T-helper 1 cell (primary cell): ENCODE measurements around the gene ZNF385D.

Experiments
- DNase-seq, 5 donors: peaks; one replicate each; pipeline ENCODE4 v3.0.0-alpha.2; 2012 to 2020

ZNF385D gene

GRCh38 chr3:21585216-21585740 is 165.7 kb downstream of the ZNF385D start:
- DNase-seq = no peak

GRCh38 chr3:21573291-21573690 is 177.7 kb downstream of the ZNF385D start:
- no peak for DNase-seq

- no peak for DNase-seq
Measured at GRCh38 chr3:21564531-21564930, 186.5 kb downstream of the ZNF385D start.

- no peak for DNase-seq
Measured at GRCh38 chr3:21562243-21562642, 188.8 kb downstream of the ZNF385D start.

GRCh38 chr3:21561472-21561871 is 189.5 kb downstream of the ZNF385D start:
- DNase-seq = no peak

GRCh38 chr3:21551019-21551418 is 200.0 kb downstream of the ZNF385D start:
- DNase-seq = no peak

- no peak for DNase-seq
Measured at GRCh38 chr3:21544076-21544462, 206.9 kb downstream of the ZNF385D start.

- no peak for DNase-seq
Measured at GRCh38 chr3:21543380-21544075, 207.5 kb downstream of the ZNF385D start.

- DNase-seq = no peak
Measured at GRCh38 chr3:21542656-21543379, 208.2 kb downstream of the ZNF385D start.

GRCh38 chr3:21540265-21540664 is 210.7 kb downstream of the ZNF385D start:
- no peak for DNase-seq

GRCh38 chr3:21534462-21534861 is 216.5 kb downstream of the ZNF385D start:
- no peak for DNase-seq

- no peak for DNase-seq
Measured at GRCh38 chr3:21533002-21533401, 218.0 kb downstream of the ZNF385D start.

GRCh38 chr3:21531909-21532308 is 219.1 kb downstream of the ZNF385D start:
- no peak for DNase-seq

GRCh38 chr3:21528291-21528995 is 222.6 kb downstream of the ZNF385D start:
- no peak for DNase-seq

GRCh38 chr3:21526461-21526860 is 224.5 kb downstream of the ZNF385D start:
- DNase-seq = no peak

GRCh38 chr3:21524133-21524532 is 226.9 kb downstream of the ZNF385D start:
- DNase-seq = no peak

GRCh38 chr3:21520106-21520963 is 230.7 kb downstream of the ZNF385D start:
- no peak for DNase-seq

- DNase-seq = no peak
Measured at GRCh38 chr3:21517184-21517583, 233.8 kb downstream of the ZNF385D start.

GRCh38 chr3:21515417-21515816 is 235.6 kb downstream of the ZNF385D start:
- DNase-seq = no peak

GRCh38 chr3:21509731-21510470 is 241.1 kb downstream of the ZNF385D start:
- DNase-seq = no peak

- no peak for DNase-seq
Measured at GRCh38 chr3:21508246-21508645, 242.8 kb downstream of the ZNF385D start.
